Measurements from ENCODE around the gene SKIC3. TPM values are rescaled to one million over a fixed set of nuclear protein-coding genes. Genes with fewer than 3 reads are reported as not detected.

The SKIC3 gene
- total RNA-seq, 2 donors from 2014 or later = 32.1 to 39.3 TPM

DNA sequence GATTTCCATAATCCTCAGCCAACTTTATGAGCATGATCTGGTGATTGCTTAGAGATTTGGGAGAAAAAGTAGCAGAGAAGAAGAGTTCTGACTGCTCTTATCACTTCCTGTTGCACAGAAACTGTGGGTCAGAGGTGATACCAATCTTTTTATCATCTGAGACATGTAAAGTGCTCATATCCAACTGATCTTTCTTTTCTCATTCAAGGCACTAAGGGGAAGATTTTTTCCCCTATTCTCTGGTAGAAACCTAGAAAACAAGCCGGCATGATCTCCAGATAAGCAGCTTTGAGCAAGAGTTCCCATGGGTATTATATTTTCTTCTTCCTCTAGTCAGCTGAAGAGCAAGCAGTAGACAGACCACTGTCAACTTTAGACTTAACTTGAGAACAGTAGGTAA lies 36.1 kb upstream of the SKIC3 start:
- no peaks in the 10 kb centered on the region for H3K9me3 ChIP-seq
- no peaks in the 10 kb centered on the region for H3K4me1 ChIP-seq
- no peak for TF ChIP-seq CTCF (IDR thresholded peaks at IDR 0.05)
- H3K36me3 ChIP-seq = no peaks in the 10 kb centered on the region
- H3K4me3 ChIP-seq = no peak overlapping the region
- H3K27me3 ChIP-seq = no peaks in the 10 kb centered on the region
- DNase-seq (ENCODE audit: low spot score) = no peak
- H3K27ac ChIP-seq = no peak overlapping the region

GRCh38 chr5:95583992-95584391 lies 29.2 kb upstream of the SKIC3 start:
- H3K4me1 ChIP-seq = no peaks in the 10 kb centered on the region

DNA sequence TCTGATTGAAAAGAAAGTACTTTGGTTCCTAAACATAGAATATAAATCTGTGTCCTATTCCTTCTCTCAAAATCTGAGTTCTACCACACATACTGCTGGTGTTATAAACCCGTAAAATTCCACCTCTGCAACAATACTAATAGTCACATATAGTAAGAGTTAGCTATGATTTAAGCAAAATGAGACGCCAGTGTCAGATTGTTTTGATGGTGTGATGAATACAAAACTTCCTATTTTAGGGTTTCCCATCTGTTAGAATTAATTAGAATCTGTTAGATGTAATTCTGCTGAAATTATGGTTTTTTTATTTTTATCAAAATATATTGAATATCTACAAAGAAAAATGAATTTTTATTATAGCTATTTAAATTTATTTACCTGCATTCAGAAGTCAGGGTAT lies 26.8 kb upstream of the SKIC3 start:
- H3K27me3 ChIP-seq = no peaks in the 10 kb centered on the region
- H3K4me3 ChIP-seq = no peak overlapping the region
- no peak for DNase-seq (ENCODE audit: low spot score)
- no peak overlapping the region for H3K27ac ChIP-seq
- no peaks in the 10 kb centered on the region for H3K4me1 ChIP-seq
- no peaks in the 10 kb centered on the region for H3K9me3 ChIP-seq
- no peaks in the 10 kb centered on the region for H3K36me3 ChIP-seq
- no peak for TF ChIP-seq CTCF (IDR thresholded peaks at IDR 0.05)

More at GRCh38 chr5:95583992-95584391, 29.2 kb upstream of the SKIC3 start:
- Histone ChIP-seq H3K27ac (no peak overlapping the region), H3K36me3 (no peaks in the 10 kb centered on the region), H3K9me3 (no peaks in the 10 kb centered on the region), H3K27me3 (no peaks in the 10 kb centered on the region), H3K4me3 (no peak overlapping the region)
- no peak for DNase-seq (ENCODE audit: low spot score)
- TF ChIP-seq CTCF (IDR thresholded peaks at IDR 0.05) = no peak

DNA sequence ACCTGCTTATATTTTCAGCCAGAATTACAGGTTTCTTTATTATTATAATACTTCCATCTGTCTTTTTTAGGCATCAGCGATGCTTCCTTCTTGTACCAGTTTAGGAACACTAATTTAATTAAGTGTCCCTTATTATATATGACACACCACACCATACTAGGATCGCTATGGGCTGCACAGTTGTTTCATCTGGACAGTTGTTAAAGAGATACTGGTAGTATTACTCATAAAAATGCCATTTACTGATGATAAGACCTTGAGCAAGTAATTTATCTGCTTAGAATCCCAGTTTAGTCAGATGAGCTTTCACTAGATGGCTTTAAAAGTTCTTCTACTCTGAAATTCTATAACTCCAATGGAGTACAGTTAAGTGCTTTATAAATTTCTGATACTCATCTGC lies 17.2 kb upstream of the SKIC3 start:
- no peak for DNase-seq (ENCODE audit: low spot score)
- Histone ChIP-seq H3K36me3 (peaks cover 8% of the 10 kb centered on the region), H3K27ac (no peak overlapping the region), H3K4me1 (no peaks in the 10 kb centered on the region), H3K9me3 (no peaks in the 10 kb centered on the region), H3K4me3 (no peak overlapping the region), H3K27me3 (no peaks in the 10 kb centered on the region)
- TF ChIP-seq CTCF (IDR thresholded peaks at IDR 0.05) = no peak

GRCh38 chr5:95565280-95565920 lies 10.6 kb upstream of the SKIC3 start:
- Histone ChIP-seq H3K9me3 (no peaks in the 10 kb centered on the region), H3K27ac (no peak overlapping the region), H3K27me3 (no peaks in the 10 kb centered on the region), H3K4me1 (no peaks in the 10 kb centered on the region), H3K4me3 (no peak overlapping the region), H3K36me3 (peaks cover 8% of the 10 kb centered on the region)
- no peak for DNase-seq (ENCODE audit: low spot score)
- TF ChIP-seq CTCF (IDR thresholded peaks at IDR 0.05) = no peak

GRCh38 chr5:95564450-95564849 lies 9.7 kb upstream of the SKIC3 start:
- H3K36me3 ChIP-seq = peaks cover 8% of the 10 kb centered on the region
- no peak for DNase-seq (ENCODE audit: low spot score)
- no peak for TF ChIP-seq CTCF (IDR thresholded peaks at IDR 0.05)
- H3K4me3 ChIP-seq = no peak overlapping the region
- H3K4me1 ChIP-seq = no peaks in the 10 kb centered on the region
- H3K27me3 ChIP-seq = no peaks in the 10 kb centered on the region
- H3K27ac ChIP-seq = no peak overlapping the region
- H3K9me3 ChIP-seq = no peaks in the 10 kb centered on the region

Data from right atrium auricular region (tissue), 2 donors.